HG03378 (cell line): ENCODE measurements around the gene IVNS1ABP.

Source experiments
- ATAC-seq: cut with Tn5 transposase; IDR thresholded peaks from one replicate; pipeline ENCODE4 v1.9.1; 2021; ENCODE audit warnings: mild to moderate bottlenecking, moderate library complexity; ENCODE audit not compliant: unreplicated experiment

Gene IVNS1ABP

GRCh38 chr1:185317034-185317885 lies at the start of gene IVNS1ABP:
TSS of gene IVNS1ABP (minus strand) at chr1:185317243. CDS start at chr1:185309493, 7,750 bp downstream.
- peak; percentile 65 for ATAC-seq

GRCh38 chr1:185365951-185366350 lies 48.9 kb upstream of the IVNS1ABP start:
- no peak for ATAC-seq

GRCh38 chr1:185364528-185364927 lies 47.5 kb upstream of the IVNS1ABP start:
- ATAC-seq, result peak; percentile 78

GRCh38 chr1:185363205-185363604 lies 46.2 kb upstream of the IVNS1ABP start:
- ATAC-seq, result no peak

- no peak for ATAC-seq
These were observed 43.7 kb upstream of the IVNS1ABP start for GRCh38 chr1:185360714-185361113.

GRCh38 chr1:185358957-185359356 lies 41.9 kb upstream of the IVNS1ABP start:
- ATAC-seq, result no peak

GRCh38 chr1:185355947-185356346 lies 38.9 kb upstream of the IVNS1ABP start:
- no peak for ATAC-seq

- no peak for ATAC-seq
These were observed 36.1 kb upstream of the IVNS1ABP start for GRCh38 chr1:185353124-185353523.

- ATAC-seq, result no peak
These were observed 34.9 kb upstream of the IVNS1ABP start for GRCh38 chr1:185351734-185352466.

GRCh38 chr1:185350027-185350442 lies 33.0 kb upstream of the IVNS1ABP start:
- ATAC-seq, result no peak

- no peak for ATAC-seq
These were observed 32.5 kb upstream of the IVNS1ABP start for GRCh38 chr1:185349556-185349955.

- ATAC-seq, result no peak
These were observed 31.9 kb upstream of the IVNS1ABP start for GRCh38 chr1:185348985-185349384.

- ATAC-seq, result no peak
These were observed 31.3 kb upstream of the IVNS1ABP start for GRCh38 chr1:185348296-185348695.

GRCh38 chr1:185345913-185346720 lies 29.1 kb upstream of the IVNS1ABP start:
- ATAC-seq, result peak; percentile 55

GRCh38 chr1:185343306-185343705 lies 26.3 kb upstream of the IVNS1ABP start:
- ATAC-seq, result no peak

GRCh38 chr1:185342672-185343259 lies 25.7 kb upstream of the IVNS1ABP start:
- ATAC-seq, result no peak

GRCh38 chr1:185342017-185342416 lies 25.0 kb upstream of the IVNS1ABP start:
- no peak for ATAC-seq

- ATAC-seq, result no peak
These were observed 24.2 kb upstream of the IVNS1ABP start for GRCh38 chr1:185341196-185341781.

GRCh38 chr1:185338719-185339622 lies 21.9 kb upstream of the IVNS1ABP start:
- peak; percentile 95 for ATAC-seq
